ENCODE data around the gene C2orf49.
A peak's percentile ranks its signal among the peaks of the same experiment; 100 is the strongest.

C2orf49 gene

GRCh38 chr2:105339414-105339813 lies 2.1 kb downstream of the C2orf49 start:
- DNase-seq (ENCODE audit: low spot score): no peak
- no peak for TF ChIP-seq CTCF (IDR thresholded peaks at IDR 0.05; ENCODE audit: extremely low read depth, insufficient read depth, missing control alignments)
- in situ Hi-C loops (cut with MboI; ENCODE audit: low pct_unique_long_range_greater_than_20kb, low sequenced_read_pairs, unreplicated experiment): no loop called here

- DNase-seq (ENCODE audit: low spot score): no peak
- in situ Hi-C loops (cut with MboI; ENCODE audit: low pct_unique_long_range_greater_than_20kb, low sequenced_read_pairs, unreplicated experiment): no loop called here
Measured at GRCh38 chr2:105344704-105345345, 7.5 kb downstream of the C2orf49 start.

GRCh38 chr2:105357122-105357521 lies 19.8 kb downstream of the C2orf49 start:
- in situ Hi-C loops (cut with MboI; ENCODE audit: low pct_unique_long_range_greater_than_20kb, low sequenced_read_pairs, unreplicated experiment): loop anchor here (25.0 kb wide), 1 partner anchor 1180 kb away; no protein-coding TSS in a partner anchor
- TF ChIP-seq CTCF (IDR thresholded peaks at IDR 0.05; ENCODE audit: extremely low read depth, insufficient read depth, missing control alignments): no peak
- DNase-seq (ENCODE audit: low spot score): no peak

More at GRCh38 chr2:105344704-105345345, 7.5 kb downstream of the C2orf49 start:
- peak; percentile 29 for TF ChIP-seq CTCF (IDR thresholded peaks at IDR 0.05; ENCODE audit: extremely low read depth, insufficient read depth, missing control alignments)

- TF ChIP-seq CTCF (IDR thresholded peaks at IDR 0.05; ENCODE audit: extremely low read depth, insufficient read depth, missing control alignments): no peak
- in situ Hi-C loops (cut with MboI; ENCODE audit: low pct_unique_long_range_greater_than_20kb, low sequenced_read_pairs, unreplicated experiment): loop anchor here (25.0 kb wide), 1 partner anchor 1179 kb away; no protein-coding TSS in a partner anchor
- no peak for DNase-seq (ENCODE audit: low spot score)
Measured at GRCh38 chr2:105358593-105358992, 21.3 kb downstream of the C2orf49 start.

GRCh38 chr2:105361102-105361889 lies 24.0 kb downstream of the C2orf49 start:
- DNase-seq (ENCODE audit: low spot score): no peak
- in situ Hi-C loops (cut with MboI; ENCODE audit: low pct_unique_long_range_greater_than_20kb, low sequenced_read_pairs, unreplicated experiment): loop anchor here (25.0 kb wide), 1 partner anchor 1176 kb away; no protein-coding TSS in a partner anchor
- no peak for TF ChIP-seq CTCF (IDR thresholded peaks at IDR 0.05; ENCODE audit: extremely low read depth, insufficient read depth, missing control alignments)

GRCh38 chr2:105362862-105363591 lies 25.7 kb downstream of the C2orf49 start:
- in situ Hi-C loops (cut with MboI; ENCODE audit: low pct_unique_long_range_greater_than_20kb, low sequenced_read_pairs, unreplicated experiment): loop anchor here (25.0 kb wide), 1 partner anchor 1174 kb away; no protein-coding TSS in a partner anchor

More at GRCh38 chr2:105362862-105363591, 25.7 kb downstream of the C2orf49 start:
- no peak for DNase-seq (ENCODE audit: low spot score)
- no peak for TF ChIP-seq CTCF (IDR thresholded peaks at IDR 0.05; ENCODE audit: extremely low read depth, insufficient read depth, missing control alignments)
